K562 (cell line): Measurements from ENCODE around the gene HOXC11. TPM values are rescaled to one million over a fixed set of nuclear protein-coding genes. Genes with fewer than 3 reads are reported as not detected.

Experiments
- ATAC-seq: fragments of 200-7000 bp; cut with Tn5 transposase; 3 replicates; pipeline ENCODE4 v1.9.1; 2020; ENCODE audit warnings: moderate library complexity
- BruUV-seq: library from RNA; stranded (reverse); fragments of 400-500 nt; replicated peaks from 2 replicates; lab custom pipeline; 2021; lab: Mats Ljungman, UMichigan
- CTCF ChIA-PET: fragments of 300-600 bp; formaldehyde crosslinking; extraction: SDS; loops from one replicate; lab custom pipeline; 2021; ENCODE audit warnings: low intra/inter-chr PET ratio; lab: Yijun Ruan, JAX
- POLR2A ChIA-PET: fragments of 300-600, 350-650 bp; sonication (Branson Sonifier 250); formaldehyde crosslinking; extraction: SDS; loops from one replicate; lab custom pipeline; 2021; ENCODE audit warnings: antibody characterized with exemption, inconsistent platforms; lab: Yijun Ruan, JAX
- DNase-seq, 4 experiments: peaks; one replicate each; pipeline versions ENCODE4 v3.0.0 to v3.0.0-alpha.2; 2011 to 2018; ENCODE audit warnings: low spot score in 3 of 4, mixed read lengths in 3 of 4; ENCODE audit errors: extremely low read depth in 1 of 4
- FAIRE-seq: peaks from 2 replicates; lab custom pipeline; 2011; peaks lifted over from hg19 to GRCh38; lab: Jason Lieb, UNC
- H2AFZ ChIP-seq: 2 replicates; pipeline ENCODE4 v1.6.0; 2011; ENCODE audit warnings: low read depth, low read length, control low read depth, inconsistent platforms
- H3K27ac ChIP-seq: fragments of 200-600 bp; 3 replicates; pipeline ENCODE4 v1.8.0; 2011; ENCODE audit warnings: low read depth, mild to moderate bottlenecking, control low read depth, inconsistent platforms, low read length, moderate library complexity, mixed read lengths; ENCODE audit errors: extremely low read depth
- H3K27me3 ChIP-seq, 2 experiments: fragments of 300-600 bp in 1 of 2; 2 replicates in 1 of 2; 3 replicates in 1 of 2; pipeline versions ENCODE4 v1.6.0 to v1.8.0; 2011; ENCODE audit warnings: inconsistent platforms in 2 of 2, low read length in 2 of 2, mild to moderate bottlenecking in 1 of 2, mixed read lengths in 1 of 2, moderate library complexity in 1 of 2; ENCODE audit not compliant: control insufficient read depth in 2 of 2, insufficient read depth in 2 of 2
- H3K36me3 ChIP-seq: fragments of 300-600 bp; 3 replicates; pipeline ENCODE4 v1.8.0; 2011; ENCODE audit warnings: mild to moderate bottlenecking, low read length, inconsistent platforms; ENCODE audit not compliant: control insufficient read depth, insufficient read depth
- H3K4me1 ChIP-seq, 2 experiments: fragments of 200-600 bp in 1 of 2; replicated peaks in 1 of 2; 2 replicates in 1 of 2; 3 replicates in 1 of 2; pipeline versions ENCODE4 v1.5.1 to v1.8.0; 2011; ENCODE audit warnings: inconsistent platforms in 2 of 2, low read length in 2 of 2, mild to moderate bottlenecking in 1 of 2, mixed read lengths in 1 of 2, moderate library complexity in 1 of 2; ENCODE audit not compliant: control insufficient read depth in 2 of 2, insufficient read depth in 2 of 2
- H3K4me2 ChIP-seq: 2 replicates; pipeline ENCODE4 v1.6.1; 2011; ENCODE audit warnings: low read length, control low read depth, inconsistent platforms, mixed read lengths; ENCODE audit not compliant: insufficient read depth
- H3K4me3 ChIP-seq: fragments of 200-600 bp; sonication (generic), shearing (Covaris generic); 2 replicates; pipeline ENCODE4 v1.5.1; 2016; ENCODE audit warnings: control low read depth, inconsistent platforms
- H3K79me2 ChIP-seq: fragments of 200-600 bp; 3 replicates; pipeline ENCODE4 v1.8.0; 2011; ENCODE audit warnings: low read length, inconsistent platforms; ENCODE audit not compliant: control insufficient read depth, insufficient read depth
- H3K9ac ChIP-seq, 2 experiments: 2 replicates each; pipeline versions ENCODE4 v1.6.0 to v1.6.1; 2011; ENCODE audit warnings: low read depth in 2 of 2, low read length in 2 of 2, control low read depth in 1 of 2, inconsistent platforms in 1 of 2, mild to moderate bottlenecking in 1 of 2, mixed read lengths in 1 of 2; ENCODE audit not compliant: insufficient read depth in 1 of 2
- H3K9me1 ChIP-seq: one replicate; pipeline ENCODE4 v1.6.0; 2011; ENCODE audit warnings: inconsistent platforms, mild to moderate bottlenecking, low read length, moderate library complexity; ENCODE audit not compliant: control insufficient read depth, insufficient read depth
- H3K9me3 ChIP-seq: replicated peaks from 2 replicates; pipeline ENCODE4 v1.5.1; 2011; ENCODE audit warnings: low read depth, low read length, inconsistent platforms; ENCODE audit not compliant: control insufficient read depth, insufficient read depth
- H4K20me1 ChIP-seq: replicated peaks from 2 replicates; pipeline ENCODE4 v1.6.1; 2011; ENCODE audit warnings: low read length, inconsistent platforms, mixed read lengths; ENCODE audit not compliant: control insufficient read depth, insufficient read depth
- ATF7 ChIP-seq: fragments of 450-650 bp; IDR thresholded peaks from 2 replicates; pipeline ENCODE4 v1.7.1; 2014; ENCODE audit warnings: mild to moderate bottlenecking, moderate library complexity
- DIDO1 ChIP-seq: fragments of 450-650 bp; IDR thresholded peaks from 2 replicates; pipeline ENCODE4 v1.6.1; 2016; ENCODE audit warnings: low read depth, missing biosample characterization, missing genetic modification characterization
- HDAC3 ChIP-seq: fragments of 450-650 bp; IDR thresholded peaks from 2 replicates; pipeline ENCODE4 v1.6.1; 2018; ENCODE audit warnings: borderline replicate concordance, mild to moderate bottlenecking, moderate library complexity; ENCODE audit not compliant: partially characterized antibody
- JUND ChIP-seq, 2 experiments: IDR thresholded peaks; 2 replicates in 1 of 2; 3 replicates in 1 of 2; pipeline ENCODE4 v1.6.1; 2011; ENCODE audit warnings: borderline replicate concordance in 2 of 2, low read depth in 2 of 2, low read length in 2 of 2, improper control_type of control experiment in 1 of 2, missing biosample characterization in 1 of 2, missing genetic modification characterization in 1 of 2, missing genetic modification reagents in 1 of 2
- KAT8 ChIP-seq: fragments of 450-650 bp; IDR thresholded peaks from 2 replicates; pipeline ENCODE4 v1.6.1; 2016; ENCODE audit warnings: low read depth, mild to moderate bottlenecking
- KDM4B ChIP-seq, 2 experiments: fragments of 450-650 bp in 1 of 2; sonication (generic) in 1 of 2; IDR thresholded peaks; 2 replicates each; pipeline ENCODE4 v1.6.1; 2016 to 2017; ENCODE audit warnings: borderline replicate concordance in 2 of 2, antibody characterized with exemption in 1 of 2, low read depth in 1 of 2, mild to moderate bottlenecking in 1 of 2
- MEF2A ChIP-seq: IDR thresholded peaks from 2 replicates; pipeline ENCODE4 v1.6.1; 2011; ENCODE audit warnings: low read depth, mild to moderate bottlenecking, low read length, moderate library complexity; ENCODE audit not compliant: control insufficient read depth
- PCBP2 ChIP-seq: fragments of 200-400 bp; formaldehyde crosslinking; IDR thresholded peaks from 2 replicates; pipeline ENCODE4 v1.6.1; 2018; ENCODE audit warnings: low read length, low read depth, mild to moderate bottlenecking, moderate library complexity; ENCODE audit not compliant: poor library complexity, severe bottlenecking
- SMARCA4 ChIP-seq: fragments of 450-650 bp; IDR thresholded peaks from 2 replicates; pipeline ENCODE4 v1.6.1; 2016
- SREBF1 ChIP-seq: fragments of 150-350 bp; IDR thresholded peaks from 2 replicates; pipeline ENCODE4 v1.6.1; 2014; ENCODE audit warnings: antibody characterized with exemption, low read depth, low read length, borderline replicate concordance
- SREBF2 ChIP-seq: sonication (generic); formaldehyde crosslinking; IDR thresholded peaks from 2 replicates; pipeline ENCODE4 v1.4.0; 2020; ENCODE audit warnings: mild to moderate bottlenecking, missing genetic modification reagents
- TBL1XR1 ChIP-seq, 2 experiments: IDR thresholded peaks; 2 replicates each; pipeline ENCODE4 v1.6.1; 2012; ENCODE audit warnings: improper control_type of control experiment in 2 of 2, low read length in 2 of 2, mild to moderate bottlenecking in 1 of 2
- ZFP1 ChIP-seq: fragments of 450-650 bp; formaldehyde crosslinking; IDR thresholded peaks from 2 replicates; pipeline ENCODE4 v1.4.0; 2020; ENCODE audit warnings: mild to moderate bottlenecking, mixed read lengths
- ZNF121 ChIP-seq: sonication (generic); formaldehyde crosslinking; conservative IDR thresholded peaks from 2 replicates; pipeline ENCODE4 v1.8.0; 2022; ENCODE audit warnings: missing genetic modification reagents
- ZNF143 ChIP-seq: sonication (generic); formaldehyde crosslinking; IDR thresholded peaks from 2 replicates; pipeline ENCODE4 v1.9.0; 2022; ENCODE audit warnings: mild to moderate bottlenecking, missing genetic modification reagents
- ZNF707 ChIP-seq: fragments of 250-450 bp; sonication (Bioruptor Pico); conservative IDR thresholded peaks from 2 replicates; pipeline ENCODE4 v1.8.0; 2022; ENCODE audit warnings: inconsistent platforms, mild to moderate bottlenecking, moderate library complexity
- WGBS: fragments of 100-300 bp; shearing (Covaris generic); methylation state at CpG from one replicate; pipeline ENCODE4 v1.1.6; 2016; ENCODE audit warnings: low coverage, mixed read lengths; ENCODE audit not compliant: insufficient coverage; ENCODE audit errors: missing lambda C conversion rate; 5-methylcytosine and 5-hydroxymethylcytosine counted together
- in situ Hi-C: fragments of 300-500 bp; cut with MboI; formaldehyde crosslinking; loops from 4 replicates; pipeline ENCODE4 v1.15.0; 2018; ENCODE audit warnings: inconsistent platforms, mixed read lengths
- intact Hi-C: fragments of 100-400 bp; cut with micrococcal nuclease; formaldehyde crosslinking; loops from 2 replicates; pipeline ENCODE4 v1.14.2; 2022
- polyA plus RNA-seq, 8 experiments: library from polyadenylated mRNA; depleted of rRNA in 4 of 8; stranded (reverse) in 5 of 8; unstranded in 3 of 8; fragments of >200 nt; fragmentation: Nextera tagmentation in 2 of 8; fragmentation: Illumina TruSeq in 1 of 8; extraction: Ambion mirVana in 2 of 8; extraction: Trizol in 1 of 8; gene quantifications; 2 replicates each; pipeline versions ENCODE4 v1.2.1 to v1.2.3, GENCODE V29; 2011 to 2014; ENCODE audit warnings: inconsistent platforms in 1 of 8, missing spikeins in 1 of 8
- total RNA-seq, 7 experiments: library from RNA; depleted of rRNA in 6 of 7; stranded (reverse); fragments of >200 nt in 6 of 7; fragmentation: Illumina TruSeq in 2 of 7; extraction: Trizol in 2 of 7; gene quantifications; 2 replicates each; pipeline versions ENCODE4 v1.2.1 to v1.2.3, GENCODE V29; 2011 to 2021; ENCODE audit warnings: low replicate concordance in 1 of 7
- TF ChIP-seq, protein P1 (sequence below): IDR thresholded peaks from 3 replicates; pipeline ENCODE4 v1.6.1; 2011; ENCODE audit warnings: borderline replicate concordance, mild to moderate bottlenecking; ENCODE audit not compliant: insufficient read length, insufficient read depth
- TF ChIP-seq, protein P2 (sequence below): fragments of 200-800 bp; sonication (Bioruptor generic); IDR thresholded peaks from 2 replicates; pipeline ENCODE4 v1.6.1; 2017; ENCODE audit warnings: missing genetic modification characterization, missing compliant biosample characterization

HOXC11 gene
- total and polyA plus RNA-seq, 9 of the 15 experiments (the other 6 are each of a cell fraction or from before 2014, with no cell fraction given) = not detected

- ChIA-PET POLR2A (interaction anchor here (0.9 to 1.2 kb wide), 2 partner anchors 25 to 29 kb away, joined by 3 to 4 read pairs; no protein-coding TSS in a partner anchor), CTCF (no interaction called here)
- BruUV-seq = no TSS peak
- Histone ChIP-seq H3K9ac (no peak overlapping the region; a peak in 1 of 4 replicates), H3K36me3 (no peaks in the 10 kb centered on the region), H3K27me3 (peaks cover 81 to 90% of the 10 kb centered on the region in 2 experiments), H4K20me1 (peaks cover 5% of the 10 kb centered on the region), H3K4me3 (no peak overlapping the region), H3K79me2 (no peaks in the 10 kb centered on the region), H3K4me2 (no peak overlapping the region), H3K27ac (no peak overlapping the region), H3K9me1 (no peaks in the 10 kb centered on the region), H2AFZ (no peak overlapping the region), H3K9me3 (no peaks in the 10 kb centered on the region), H3K4me1 (peaks cover 0 to 15% of the 10 kb centered on the region in 2 experiments; a peak in 4 of 5 replicates)
- 5% methylated on average over 24 of the region's 24 CpGs for WGBS
- intact Hi-C loops = no loop called here
- FAIRE-seq (no peak), ATAC-seq (no peak), DNase-seq (no peak)
- TF ChIP-seq, protein P1, sequence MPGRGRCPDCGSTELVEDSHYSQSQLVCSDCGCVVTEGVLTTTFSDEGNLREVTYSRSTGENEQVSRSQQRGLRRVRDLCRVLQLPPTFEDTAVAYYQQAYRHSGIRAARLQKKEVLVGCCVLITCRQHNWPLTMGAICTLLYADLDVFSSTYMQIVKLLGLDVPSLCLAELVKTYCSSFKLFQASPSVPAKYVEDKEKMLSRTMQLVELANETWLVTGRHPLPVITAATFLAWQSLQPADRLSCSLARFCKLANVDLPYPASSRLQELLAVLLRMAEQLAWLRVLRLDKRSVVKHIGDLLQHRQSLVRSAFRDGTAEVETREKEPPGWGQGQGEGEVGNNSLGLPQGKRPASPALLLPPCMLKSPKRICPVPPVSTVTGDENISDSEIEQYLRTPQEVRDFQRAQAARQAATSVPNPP = no peak
- TF ChIP-seq PCBP2 (no peak), ATF7 (no peak), SREBF2 (CRISPR knock-in tag) (no peak), ZNF143 (CRISPR knock-in tag) (no peak), DIDO1 (tag) (no peak), MEF2A (no peak), ZFP1 (CRISPR knock-in tag) (no peak), KAT8 (no peak), KDM4B (IDR thresholded peaks at IDR 0.05; ENCODE audit: borderline replicate concordance in 2 of 2, low read depth in 1 of 2) (no peak), SREBF1 (no peak), SMARCA4 (no peak), JUND (IDR thresholded peaks at IDR 0.05; ENCODE audit: borderline replicate concordance, low read depth, low read length) (no peak), JUND (tag; IDR thresholded peaks at IDR 0.05; ENCODE audit: borderline replicate concordance, low read depth, low read length) (no peak), ZNF707 (CRISPR knock-in tag) (no peak), HDAC3 (no peak), TBL1XR1 (IDR thresholded peaks at IDR 0.05; ENCODE audit: low read length in 2 of 2) (no peak), ZNF121 (CRISPR knock-in tag) (no peak)
- TF ChIP-seq, protein P2, sequence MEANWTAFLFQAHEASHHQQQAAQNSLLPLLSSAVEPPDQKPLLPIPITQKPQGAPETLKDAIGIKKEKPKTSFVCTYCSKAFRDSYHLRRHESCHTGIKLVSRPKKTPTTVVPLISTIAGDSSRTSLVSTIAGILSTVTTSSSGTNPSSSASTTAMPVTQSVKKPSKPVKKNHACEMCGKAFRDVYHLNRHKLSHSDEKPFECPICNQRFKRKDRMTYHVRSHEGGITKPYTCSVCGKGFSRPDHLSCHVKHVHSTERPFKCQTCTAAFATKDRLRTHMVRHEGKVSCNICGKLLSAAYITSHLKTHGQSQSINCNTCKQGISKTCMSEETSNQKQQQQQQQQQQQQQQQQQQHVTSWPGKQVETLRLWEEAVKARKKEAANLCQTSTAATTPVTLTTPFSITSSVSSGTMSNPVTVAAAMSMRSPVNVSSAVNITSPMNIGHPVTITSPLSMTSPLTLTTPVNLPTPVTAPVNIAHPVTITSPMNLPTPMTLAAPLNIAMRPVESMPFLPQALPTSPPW (CRISPR knock-in tag) = no peak
- in situ Hi-C loops = no loop called here
Measured at GRCh38 chr12:53968214-53969127, 4.5 kb upstream of the HOXC11 start.
